ENCODE data around the gene EBP. TPM values are rescaled to one million over a fixed set of nuclear protein-coding genes. Genes with fewer than 3 reads are reported as not detected.

The EBP gene
- total RNA-seq: 10 to 100 TPM; 19.9 to 88.7 (median 67.6) TPM

DNA sequence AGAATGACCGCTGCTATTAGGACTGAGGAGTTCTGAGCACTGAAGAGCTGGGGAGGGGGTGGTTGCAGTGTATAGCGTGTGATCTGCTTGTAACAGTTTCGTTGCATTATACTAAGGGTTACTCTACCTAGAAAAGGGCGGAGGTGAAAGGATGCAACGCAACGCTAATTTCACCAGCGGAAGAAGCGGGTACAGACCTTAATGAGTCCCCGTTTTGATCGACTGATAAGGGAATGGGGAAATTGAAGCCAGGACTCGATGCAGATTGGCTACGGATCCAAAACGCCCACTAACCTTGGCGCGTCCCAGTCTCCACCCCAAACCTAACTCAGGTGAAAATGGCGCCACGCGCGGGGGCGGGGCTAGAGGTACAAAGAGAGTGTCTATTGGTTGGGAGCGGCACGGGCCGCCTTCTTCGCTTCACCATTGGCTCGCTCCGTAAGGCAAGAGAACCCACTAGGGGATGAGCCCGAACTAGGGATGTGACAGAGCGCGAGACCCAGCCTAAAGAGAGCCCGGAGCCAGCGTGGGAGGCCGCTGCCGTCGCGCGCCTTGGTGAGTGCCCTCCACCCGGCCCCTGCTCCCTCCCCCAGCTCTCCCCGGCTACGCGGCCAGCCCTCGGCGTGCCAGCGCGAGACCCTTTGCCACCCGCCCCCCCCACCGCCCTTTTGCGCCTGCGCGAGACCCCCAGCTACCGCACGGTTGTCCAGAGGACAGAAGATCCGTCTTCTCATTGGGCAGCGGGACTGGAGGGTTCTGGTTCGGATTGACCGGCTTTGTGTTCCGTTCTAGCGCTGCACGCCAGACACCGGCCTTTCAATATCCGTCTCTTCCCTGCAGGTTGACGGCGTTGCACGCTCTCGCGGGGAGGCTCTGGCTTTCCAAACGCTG is at the start of gene EBP:
EBP (plus strand) TSS at position 456 of the 891 bp plus-strand sequence. CDS start 1,964 bp downstream, outside the sequence.
- intact Hi-C loops (cut with DNase I; ENCODE audit: low total_unique reads): no loop called here
- H3K27me3 ChIP-seq: no peaks in the 10 kb centered on the region

DNA sequence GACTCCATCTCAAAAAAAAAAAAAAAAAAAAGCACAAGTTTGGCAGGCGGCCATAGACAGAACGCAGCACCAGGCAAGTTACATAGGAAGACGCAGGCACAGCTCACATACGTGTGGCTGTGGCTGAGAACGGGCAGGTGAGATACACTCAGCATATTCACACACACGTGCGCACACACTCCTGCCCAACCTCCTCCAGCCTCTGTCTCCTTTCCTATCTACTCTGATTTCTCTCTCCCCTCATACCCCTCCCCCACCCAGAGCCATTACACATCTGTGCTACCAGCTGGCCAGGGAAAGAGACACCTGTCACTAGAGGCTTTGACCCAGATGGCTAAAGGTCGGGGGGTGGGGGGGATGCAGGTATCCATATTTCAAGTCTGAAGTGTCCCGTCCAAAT is 49.4 kb upstream of the EBP start:
- peaks cover 0 to 35% (median 8%) of the 10 kb centered on the region in 4 donors for H3K4me1 ChIP-seq
- intact Hi-C loops (cut with DNase I; ENCODE audit: low total_unique reads): no loop called here
- WGBS, 2 donors (ENCODE audit: low coverage in 1 of 2): 83% methylated on average over 9 of the region's 9 CpGs; no CpG with 5 or more reads in 1 of the 2 donors
- no peak overlapping the region for H3K27ac ChIP-seq
- H3K4me3 ChIP-seq: no peak overlapping the region
- H3K9me3 ChIP-seq: no peaks in the 10 kb centered on the region
- no peaks in the 10 kb centered on the region for H3K27me3 ChIP-seq
- no peak for DNase-seq
- TF ChIP-seq, protein P1, sequence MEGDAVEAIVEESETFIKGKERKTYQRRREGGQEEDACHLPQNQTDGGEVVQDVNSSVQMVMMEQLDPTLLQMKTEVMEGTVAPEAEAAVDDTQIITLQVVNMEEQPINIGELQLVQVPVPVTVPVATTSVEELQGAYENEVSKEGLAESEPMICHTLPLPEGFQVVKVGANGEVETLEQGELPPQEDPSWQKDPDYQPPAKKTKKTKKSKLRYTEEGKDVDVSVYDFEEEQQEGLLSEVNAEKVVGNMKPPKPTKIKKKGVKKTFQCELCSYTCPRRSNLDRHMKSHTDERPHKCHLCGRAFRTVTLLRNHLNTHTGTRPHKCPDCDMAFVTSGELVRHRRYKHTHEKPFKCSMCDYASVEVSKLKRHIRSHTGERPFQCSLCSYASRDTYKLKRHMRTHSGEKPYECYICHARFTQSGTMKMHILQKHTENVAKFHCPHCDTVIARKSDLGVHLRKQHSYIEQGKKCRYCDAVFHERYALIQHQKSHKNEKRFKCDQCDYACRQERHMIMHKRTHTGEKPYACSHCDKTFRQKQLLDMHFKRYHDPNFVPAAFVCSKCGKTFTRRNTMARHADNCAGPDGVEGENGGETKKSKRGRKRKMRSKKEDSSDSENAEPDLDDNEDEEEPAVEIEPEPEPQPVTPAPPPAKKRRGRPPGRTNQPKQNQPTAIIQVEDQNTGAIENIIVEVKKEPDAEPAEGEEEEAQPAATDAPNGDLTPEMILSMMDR (IDR thresholded peaks at IDR 0.05): no peak
- no peak for TF ChIP-seq POLR2A (IDR thresholded peaks at IDR 0.05)
- in situ Hi-C loops (cut with MboI; ENCODE audit: low pct_ligation_motif_present in 1 of 4, low pct_unique_long_range_greater_than_20kb in 1 of 4, low sequenced_read_pairs in 3 of 4): no loop called here
- no peaks in the 10 kb centered on the region for H3K36me3 ChIP-seq

More for the DNA sequence above, at the start of gene EBP:
- Histone ChIP-seq H3K9me3 (no peaks in the 10 kb centered on the region), H3K4me3 (peak within 1 kb of the TSS; percentile 23 to 77 (median 62)), H3K27ac (peak within 1 kb of the TSS; percentile 85 to 92 (median 86)), H3K36me3 (no peaks in the 10 kb centered on the region), H3K4me1 (peaks cover 0 to 9% (median 4%) of the 10 kb centered on the region in 4 donors)
- DNase-seq: peak; percentile 95
- TF ChIP-seq EP300 (IDR thresholded peaks at IDR 0.05; ENCODE audit: low read depth): no peak
- TF ChIP-seq POLR2A (IDR thresholded peaks at IDR 0.05): peak; percentile 83
- TF ChIP-seq, protein P1 (IDR thresholded peaks at IDR 0.05): no peak
- TF ChIP-seq POLR2AphosphoS5 (IDR thresholded peaks at IDR 0.05): peak; percentile 52 to 86 (median 84)
- in situ Hi-C loops (cut with MboI; ENCODE audit: low pct_ligation_motif_present in 1 of 4, low pct_unique_long_range_greater_than_20kb in 1 of 4, low sequenced_read_pairs in 3 of 4): no loop called here
- 54% methylated on average over 64 of the region's 66 CpGs; no CpG with 5 or more reads in 1 of the 2 donors for WGBS, 2 donors (ENCODE audit: low coverage in 1 of 2)

DNA sequence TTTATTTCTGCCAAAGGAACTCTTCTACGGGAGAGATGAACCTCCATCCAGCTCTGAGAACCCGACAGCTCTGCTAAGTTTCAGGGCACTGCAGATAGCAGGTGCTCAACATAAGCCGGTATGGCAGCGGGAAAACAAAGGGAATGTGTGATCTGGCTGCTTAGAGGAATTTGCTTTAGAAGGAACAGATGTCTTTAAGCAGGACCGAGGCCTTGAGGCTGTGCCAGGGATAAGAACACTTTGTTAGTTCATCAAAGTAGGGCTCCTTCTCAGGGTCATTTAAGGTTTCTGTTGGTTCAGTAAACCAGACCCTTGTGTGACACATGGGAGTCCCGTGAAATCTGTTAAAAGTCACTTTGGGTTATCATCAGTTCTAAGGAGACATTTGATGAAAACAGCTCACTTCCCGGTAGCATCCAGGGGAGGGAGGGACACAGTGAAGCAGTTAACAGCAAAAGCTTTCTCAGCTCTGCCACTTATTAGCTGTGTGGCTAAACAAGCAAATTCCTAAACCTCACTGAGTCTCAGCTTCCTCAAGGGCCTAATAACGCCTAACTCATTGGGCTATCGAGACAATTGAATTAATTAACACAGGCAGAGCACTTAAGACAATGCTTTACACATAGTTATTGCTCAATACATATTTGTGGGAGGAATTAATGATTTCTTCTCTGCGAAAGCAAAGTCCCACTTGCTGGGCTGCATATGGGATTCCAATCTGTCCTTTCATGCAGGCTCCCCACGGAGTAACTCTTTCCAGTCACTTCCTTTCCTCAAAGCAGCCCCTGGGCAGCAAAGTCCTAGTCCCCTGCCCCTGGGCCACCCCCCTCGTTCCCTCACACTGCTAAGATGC is 48.5 kb upstream of the EBP start:
- Histone ChIP-seq H3K36me3 (no peaks in the 10 kb centered on the region), H3K4me3 (no peak overlapping the region), H3K4me1 (peaks cover 0 to 31% (median 6%) of the 10 kb centered on the region in 4 donors), H3K27me3 (no peaks in the 10 kb centered on the region), H3K27ac (no peak overlapping the region), H3K9me3 (no peaks in the 10 kb centered on the region)
- intact Hi-C loops (cut with DNase I; ENCODE audit: low total_unique reads): no loop called here
- WGBS, 2 donors (ENCODE audit: low coverage in 1 of 2): 40 to 69% methylated on average over 1 to 12 of the region's 12 CpGs
- in situ Hi-C loops (cut with MboI; ENCODE audit: low pct_ligation_motif_present in 1 of 4, low pct_unique_long_range_greater_than_20kb in 1 of 4, low sequenced_read_pairs in 3 of 4): no loop called here
- TF ChIP-seq EP300 (IDR thresholded peaks at IDR 0.05; ENCODE audit: low read depth) (no peak), POLR2AphosphoS5 (IDR thresholded peaks at IDR 0.05) (no peak), POLR2A (IDR thresholded peaks at IDR 0.05) (no peak)
- TF ChIP-seq, protein P1 (IDR thresholded peaks at IDR 0.05): no peak
- DNase-seq: no peak

DNA sequence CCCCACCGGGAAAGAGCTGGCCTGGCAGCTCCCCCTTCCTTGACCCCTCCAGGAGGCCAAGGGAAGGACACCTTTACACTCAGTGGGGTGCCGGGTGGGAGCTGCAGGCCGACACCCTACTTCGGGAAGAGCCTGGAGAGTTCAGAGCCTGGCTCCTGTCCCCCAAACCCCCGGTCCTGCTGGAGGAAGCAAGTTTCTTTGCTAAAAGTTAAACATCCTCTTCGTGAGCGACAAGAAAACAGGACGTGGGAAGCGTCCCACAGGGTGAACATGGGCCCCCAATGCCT is 48.0 kb upstream of the EBP start:
- in situ Hi-C loops (cut with MboI; ENCODE audit: low pct_ligation_motif_present in 1 of 4, low pct_unique_long_range_greater_than_20kb in 1 of 4, low sequenced_read_pairs in 3 of 4) (no loop called here), intact Hi-C loops (cut with DNase I; ENCODE audit: low total_unique reads) (no loop called here)

More for the DNA sequence above, 48.0 kb upstream of the EBP start:
- no peaks in the 10 kb centered on the region for H3K36me3 ChIP-seq
- peaks cover 0 to 26% (median 6%) of the 10 kb centered on the region in 4 donors for H3K4me1 ChIP-seq
- TF ChIP-seq POLR2AphosphoS5 (IDR thresholded peaks at IDR 0.05): no peak
- TF ChIP-seq EP300 (IDR thresholded peaks at IDR 0.05; ENCODE audit: low read depth): no peak
- TF ChIP-seq POLR2A (IDR thresholded peaks at IDR 0.05): no peak
- TF ChIP-seq, protein P1 (IDR thresholded peaks at IDR 0.05): no peak
- WGBS, 2 donors (ENCODE audit: low coverage in 1 of 2): 73% methylated on average over 9 of the region's 9 CpGs; no CpG with 5 or more reads in 1 of the 2 donors
- H3K27me3 ChIP-seq: no peaks in the 10 kb centered on the region
- H3K9me3 ChIP-seq: no peaks in the 10 kb centered on the region
- no peak overlapping the region for H3K27ac ChIP-seq
- H3K4me3 ChIP-seq: no peak overlapping the region
- DNase-seq: no peak
